GM23338 (cell line): ENCODE results near the gene INPP5K. TPM values are rescaled to one million over a fixed set of nuclear protein-coding genes. Genes with fewer than 3 reads are reported as not detected.
A peak's percentile ranks its signal among the peaks of the same experiment; 100 is the strongest.

Source experiments
- ATAC-seq: fragments of 200-7000 bp; cut with Tn5 transposase; 3 replicates; pipeline ENCODE4 v1.9.1; 2020
- DNase-seq: peaks from one replicate; pipeline ENCODE4 v3.0.0-alpha.2; 2015; ENCODE audit warnings: low spot score
- H2AFZ ChIP-seq: fragments of 200-600 bp; sonication (generic); 2 replicates; pipeline ENCODE4 v1.8.0; 2016; ENCODE audit warnings: antibody characterized with exemption, mild to moderate bottlenecking, moderate library complexity
- H3F3A ChIP-seq: fragments of 200-600 bp; sonication (generic); replicated peaks from 2 replicates; pipeline ENCODE4 v1.8.0; 2017; ENCODE audit warnings: antibody characterized with exemption, mixed run types, low read depth
- H3K27ac ChIP-seq: fragments of 200-600 bp; sonication (generic); 2 replicates; pipeline ENCODE4 v1.6.1; 2016; ENCODE audit warnings: low read depth
- H3K27me3 ChIP-seq: fragments of 200-600 bp; sonication (generic); 2 replicates; pipeline ENCODE4 v1.8.0; 2016; ENCODE audit warnings: mild to moderate bottlenecking, mixed run types, moderate library complexity; ENCODE audit not compliant: insufficient read depth
- H3K36me3 ChIP-seq: fragments of 200-600 bp; sonication (generic); 2 replicates; pipeline ENCODE4 v1.8.0; 2016; ENCODE audit warnings: mild to moderate bottlenecking; ENCODE audit not compliant: insufficient read depth
- H3K4me1 ChIP-seq: fragments of 200-600 bp; sonication (generic); 2 replicates; pipeline ENCODE4 v1.8.0; 2016; ENCODE audit warnings: mild to moderate bottlenecking, moderate library complexity; ENCODE audit not compliant: insufficient read depth
- H3K4me2 ChIP-seq: fragments of 200-600 bp; sonication (generic); 2 replicates; pipeline ENCODE4 v1.7.1; 2017; ENCODE audit warnings: mixed run types
- H3K4me3 ChIP-seq: fragments of 200-600 bp; sonication (generic); 2 replicates; pipeline ENCODE4 v1.6.1; 2016; ENCODE audit warnings: mixed run types
- H3K79me2 ChIP-seq: fragments of 200-600 bp; sonication (generic); replicated peaks from 2 replicates; pipeline ENCODE4 v1.8.0; 2017; ENCODE audit warnings: mild to moderate bottlenecking; ENCODE audit not compliant: insufficient read depth
- H3K9me2 ChIP-seq: fragments of 200-600 bp; sonication (generic); 2 replicates; pipeline ENCODE4 v1.8.0; 2017; ENCODE audit not compliant: insufficient read depth
- H4K20me1 ChIP-seq: fragments of 200-600 bp; sonication (generic); replicated peaks from 2 replicates; pipeline ENCODE4 v1.8.0; 2017; ENCODE audit warnings: mild to moderate bottlenecking; ENCODE audit not compliant: insufficient read depth
- H3K27ac Mint-ChIP-seq: 2 replicates; pipeline ENCODE4 v1.8.0; 2020; ENCODE audit warnings: inconsistent platforms, mild to moderate bottlenecking, moderate library complexity, mixed read lengths
- H3K27me3 Mint-ChIP-seq: 3 replicates; pipeline ENCODE4 v1.8.0; 2022; ENCODE audit warnings: low read depth, mild to moderate bottlenecking, moderate library complexity, mixed read lengths, inconsistent platforms; ENCODE audit not compliant: insufficient read depth, poor library complexity
- H3K36me3 Mint-ChIP-seq: 3 replicates; pipeline ENCODE4 v1.8.0; 2021; ENCODE audit warnings: low read depth, mild to moderate bottlenecking, inconsistent platforms, moderate library complexity, mixed read lengths
- H3K4me1 Mint-ChIP-seq: 3 replicates; pipeline ENCODE4 v1.8.0; 2020; ENCODE audit warnings: mild to moderate bottlenecking, inconsistent platforms, mixed read lengths
- H3K4me3 Mint-ChIP-seq: 3 replicates; pipeline ENCODE4 v1.8.0; 2021; ENCODE audit warnings: moderate library complexity, mild to moderate bottlenecking, inconsistent platforms, mixed read lengths
- H3K9me3 Mint-ChIP-seq: 3 replicates; pipeline ENCODE4 v1.8.0; 2020; ENCODE audit warnings: moderate library complexity, mild to moderate bottlenecking, inconsistent platforms, mixed read lengths
- CREB1 ChIP-seq: fragments of 250-450 bp; sonication (Bioruptor Pico); IDR thresholded peaks from 2 replicates; pipeline ENCODE4 v1.5.0; 2020; ENCODE audit warnings: low read depth, mild to moderate bottlenecking, moderate library complexity
- CTCF ChIP-seq, 2 experiments: fragments of 200-600 bp in 1 of 2; sonication (generic) in 1 of 2; conservative IDR thresholded peaks; 2 replicates each; pipeline versions ENCODE4 v1.5.1 to v1.6.1; 2016 to 2017; ENCODE audit warnings: antibody characterized with exemption in 2 of 2, low read depth in 2 of 2, mild to moderate bottlenecking in 2 of 2, moderate library complexity in 1 of 2
- ETS1 ChIP-seq: IDR thresholded peaks from 2 replicates; pipeline ENCODE4 v1.6.1; 2016; ENCODE audit warnings: antibody characterized with exemption
- EZH2 ChIP-seq: fragments of 200-600 bp; sonication (generic); IDR thresholded peaks from one replicate; pipeline ENCODE4 v1.8.0; 2017; ENCODE audit warnings: antibody characterized with exemption, mild to moderate bottlenecking, low read depth; ENCODE audit not compliant: unreplicated experiment
- EZH2phosphoT487 ChIP-seq: fragments of 200-600 bp; sonication (generic); IDR thresholded peaks from one replicate; pipeline ENCODE4 v1.8.1; 2018; ENCODE audit warnings: antibody characterized with exemption; ENCODE audit not compliant: unreplicated experiment
- JUNB ChIP-seq: IDR thresholded peaks from one replicate; pipeline ENCODE4 v1.6.1; 2016; ENCODE audit warnings: antibody characterized with exemption; ENCODE audit not compliant: unreplicated experiment
- NANOG ChIP-seq: IDR thresholded peaks from 2 replicates; pipeline ENCODE4 v1.6.1; 2016; ENCODE audit warnings: antibody characterized with exemption, borderline replicate concordance
- POLR2AphosphoS5 ChIP-seq: IDR thresholded peaks from 2 replicates; pipeline ENCODE4 v1.6.1; 2016; ENCODE audit warnings: antibody characterized with exemption, low read depth
- REST ChIP-seq: IDR thresholded peaks from one replicate; pipeline ENCODE4 v1.6.1; 2018; ENCODE audit warnings: antibody characterized with exemption; ENCODE audit not compliant: unreplicated experiment
- STAT1 ChIP-seq: IDR thresholded peaks from one replicate; pipeline ENCODE4 v1.6.1; 2016; ENCODE audit warnings: antibody characterized with exemption; ENCODE audit not compliant: unreplicated experiment
- ZNF114 ChIP-seq: fragments of 250-450 bp; sonication (Bioruptor Pico); IDR thresholded peaks from 2 replicates; pipeline ENCODE4 v1.5.0; 2020; ENCODE audit warnings: mild to moderate bottlenecking, moderate library complexity
- ZNF331 ChIP-seq: fragments of 250-450 bp; sonication (Bioruptor Pico); IDR thresholded peaks from 2 replicates; pipeline ENCODE4 v1.5.0; 2020; ENCODE audit warnings: low read depth, mild to moderate bottlenecking, moderate library complexity
- ZNF462 ChIP-seq: fragments of 250-450 bp; sonication (Bioruptor Pico); IDR thresholded peaks from 2 replicates; pipeline ENCODE4 v1.5.0; 2020; ENCODE audit warnings: mild to moderate bottlenecking, moderate library complexity
- polyA plus RNA-seq: library from polyadenylated mRNA; unstranded; fragments of >200 nt; fragmentation: Nextera tagmentation; extraction: Ambion mirVana; gene quantifications from 2 replicates; pipeline ENCODE4 v1.2.1, GENCODE V29; 2016
- total RNA-seq: library from RNA; depleted of rRNA; stranded (reverse); fragments of >200 nt; shearing (Covaris generic); gene quantifications from 2 replicates; pipeline ENCODE4 v1.2.3, GENCODE V29; 2014

INPP5K gene
- total and polyA plus RNA-seq, 2 experiments from 2014 or later, result 8.4 to 29.7 TPM

GRCh38 chr17:1533661-1534325 is 17.4 kb upstream of the INPP5K start:
- H3K4me2 ChIP-seq, result no peak overlapping the region
- H3K4me1 Mint-ChIP-seq, result no peaks in the 10 kb centered on the region; the same call in 2 of the 3 replicates
- peaks cover 19% of the 10 kb centered on the region for H3K36me3 ChIP-seq
- H3K27ac Mint-ChIP-seq, result no peak overlapping the region
- no peaks in the 10 kb centered on the region for H3K27me3 ChIP-seq
- peaks cover 11% of the 10 kb centered on the region; the same call in 1 of the 2 replicates for H3F3A ChIP-seq
- no peak for DNase-seq
- H3K79me2 ChIP-seq, result no peaks in the 10 kb centered on the region
- H3K9me3 Mint-ChIP-seq, result no peaks in the 10 kb centered on the region
- TF ChIP-seq STAT1 (no peak), ZNF114 (CRISPR knock-in tag) (no peak), EZH2 (no peak), EZH2phosphoT487 (no peak), CREB1 (CRISPR knock-in tag) (no peak), NANOG (no peak), ZNF331 (CRISPR knock-in tag) (no peak), JUNB (no peak), ZNF462 (CRISPR knock-in tag) (no peak), ETS1 (no peak), CTCF (conservative IDR thresholded peaks at IDR 0.05; ENCODE audit: low read depth in 2 of 2) (no peak), REST (no peak), POLR2AphosphoS5 (no peak)
- no peak overlapping the region for H3K4me3 ChIP-seq
- no peaks in the 10 kb centered on the region for H3K9me2 ChIP-seq
- H3K4me3 Mint-ChIP-seq, result no peak overlapping the region
- no peak overlapping the region for H3K27ac ChIP-seq
- H4K20me1 ChIP-seq, result no peaks in the 10 kb centered on the region; the same call in 1 of the 2 replicates
- H3K4me1 ChIP-seq, result no peaks in the 10 kb centered on the region
- H3K27me3 Mint-ChIP-seq, result peaks cover 3% of the 10 kb centered on the region
- no peak overlapping the region for H2AFZ ChIP-seq
- ATAC-seq, result peak; percentile 48
- H3K36me3 Mint-ChIP-seq, result peaks cover 50% of the 10 kb centered on the region
